HT-29 (cell line): ENCODE results near the gene TMX1. TPM values are rescaled to one million over a fixed set of nuclear protein-coding genes. Genes with fewer than 3 reads are reported as not detected.
A peak's percentile ranks its signal among the peaks of the same experiment; 100 is the strongest.
"Not testable (repeated sequence)": the region's sequence is repeated elsewhere in the genome, so short reads cannot be mapped to it uniquely, and the experiment has no call there.

Experiments used
- DNase-seq: peaks from one replicate; pipeline ENCODE4 v3.0.0-alpha.2; 2015; ENCODE audit warnings: low spot score
- total RNA-seq: library from RNA; depleted of rRNA; stranded (reverse); fragments of >200 nt; shearing (Covaris generic); gene quantifications from 2 replicates; pipeline ENCODE4 v1.2.3, GENCODE V29; 2014; rRNA removed

Gene TMX1, protein sequence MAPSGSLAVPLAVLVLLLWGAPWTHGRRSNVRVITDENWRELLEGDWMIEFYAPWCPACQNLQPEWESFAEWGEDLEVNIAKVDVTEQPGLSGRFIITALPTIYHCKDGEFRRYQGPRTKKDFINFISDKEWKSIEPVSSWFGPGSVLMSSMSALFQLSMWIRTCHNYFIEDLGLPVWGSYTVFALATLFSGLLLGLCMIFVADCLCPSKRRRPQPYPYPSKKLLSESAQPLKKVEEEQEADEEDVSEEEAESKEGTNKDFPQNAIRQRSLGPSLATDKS
- total RNA-seq: 20.6 and 22.6 TPM in 2 replicates

DNA sequence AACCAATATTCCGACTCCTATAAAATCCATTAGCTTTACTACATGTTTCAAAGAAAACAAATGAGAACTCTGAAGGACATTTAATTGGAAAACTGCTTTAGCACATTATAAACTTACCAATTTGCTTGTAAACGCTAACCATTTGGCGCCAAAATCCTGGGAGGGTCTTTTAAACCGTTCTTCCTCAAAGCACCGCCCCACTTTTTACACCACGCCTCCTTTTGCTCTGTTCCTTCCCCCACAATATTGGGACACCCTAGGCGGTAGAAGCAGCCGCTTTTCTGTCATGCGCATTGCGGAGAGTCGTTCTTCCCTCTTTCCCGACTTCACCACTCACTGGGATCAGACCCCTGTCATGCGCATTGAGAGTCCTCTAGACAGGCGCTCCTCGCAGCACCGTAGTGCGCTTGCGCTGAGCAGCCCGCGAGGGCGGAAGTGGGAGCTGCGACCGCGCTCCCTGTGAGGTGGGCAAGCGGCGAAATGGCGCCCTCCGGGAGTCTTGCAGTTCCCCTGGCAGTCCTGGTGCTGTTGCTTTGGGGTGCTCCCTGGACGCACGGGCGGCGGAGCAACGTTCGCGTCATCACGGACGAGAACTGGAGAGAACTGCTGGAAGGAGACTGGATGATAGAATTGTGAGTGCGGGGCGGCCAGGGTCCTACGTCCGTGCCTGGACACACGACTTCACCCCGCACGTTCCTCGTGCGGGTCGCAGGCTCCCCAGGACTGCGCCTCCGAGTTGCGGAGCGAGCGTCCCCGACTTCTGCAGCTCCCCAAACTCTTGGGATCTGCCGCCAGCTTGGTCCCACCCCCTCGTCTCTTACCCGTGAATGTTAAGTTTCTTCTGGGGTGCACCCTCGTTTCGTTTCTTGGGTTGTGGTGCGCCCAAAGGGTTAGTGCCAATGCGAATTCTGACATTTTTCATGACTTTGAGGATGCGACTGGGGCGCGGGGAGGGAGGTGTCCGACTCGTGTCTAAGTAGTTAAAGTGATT lies at the start of gene TMX1:
Gene TMX1, plus strand, starts transcription at position 435 of the 991 bp plus-strand sequence. Its CDS starts 46 bp downstream, at position 481.
- peak; percentile 95 for DNase-seq

DNA sequence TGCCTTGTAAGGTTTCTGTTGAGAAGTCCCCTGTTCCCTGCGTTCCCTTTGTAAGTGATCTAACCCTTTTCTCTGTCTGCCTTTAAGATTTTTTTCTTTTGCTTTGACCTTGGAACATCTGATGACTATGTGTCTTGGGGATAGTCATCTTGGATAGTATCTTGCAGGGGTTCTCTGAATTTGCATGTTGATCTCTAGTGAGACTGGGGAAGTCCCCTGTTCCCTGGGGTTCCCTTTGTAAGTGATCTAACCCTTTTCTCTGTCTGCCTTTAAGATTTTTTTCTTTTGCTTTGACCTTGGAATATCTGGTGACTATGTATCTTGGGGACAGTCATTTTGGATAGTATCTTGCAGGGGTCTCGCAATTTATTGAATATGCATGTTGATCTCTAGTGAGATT lies 38.2 kb upstream of the TMX1 start:
- no peak for DNase-seq

- DNase-seq: no peak
These were observed 37.0 kb upstream of the TMX1 start for GRCh38 chr14:51202914-51203665.

- no peak for DNase-seq
These were observed 36.2 kb upstream of the TMX1 start for GRCh38 chr14:51203881-51204280.

DNA sequence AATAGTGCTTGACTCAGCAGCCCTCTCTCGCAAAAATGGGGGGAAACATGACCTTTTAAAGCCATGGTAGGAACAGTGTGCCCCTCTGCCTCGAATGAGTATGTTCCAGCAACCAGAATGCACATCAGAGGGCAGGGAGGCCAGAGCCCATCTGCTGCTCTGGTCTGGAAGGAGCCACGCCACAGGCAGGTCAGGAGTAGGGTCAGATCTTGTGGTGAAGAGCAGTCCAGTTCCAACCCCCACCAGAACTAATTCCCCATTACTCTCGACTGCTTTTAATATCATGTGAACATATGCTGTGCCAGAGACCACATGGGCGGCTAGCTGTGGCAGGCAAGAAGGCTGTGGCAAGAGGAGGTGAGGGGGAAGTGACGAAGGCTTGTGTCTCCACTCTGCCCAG lies 34.6 kb upstream of the TMX1 start:
- no peak for DNase-seq

DNA sequence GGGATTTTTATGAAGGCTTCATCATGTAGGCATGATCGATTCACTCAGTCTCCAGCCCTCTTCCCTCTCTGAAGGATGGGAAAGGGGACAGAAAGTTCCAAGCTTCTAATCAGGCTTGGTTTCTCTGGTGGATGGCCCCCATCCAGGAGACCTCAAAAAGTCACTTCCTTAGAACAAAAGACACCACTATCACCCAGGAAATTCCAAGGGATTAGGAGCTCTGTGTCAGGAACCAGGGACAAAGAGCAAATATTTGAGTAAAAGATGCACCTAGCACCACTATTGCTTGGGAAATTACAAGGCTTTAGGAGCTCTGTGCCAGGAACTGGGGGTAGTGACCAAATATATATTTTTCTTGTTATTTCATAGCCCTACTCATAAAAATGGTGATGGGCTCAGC lies 33.6 kb upstream of the TMX1 start:
- DNase-seq: no peak

DNA sequence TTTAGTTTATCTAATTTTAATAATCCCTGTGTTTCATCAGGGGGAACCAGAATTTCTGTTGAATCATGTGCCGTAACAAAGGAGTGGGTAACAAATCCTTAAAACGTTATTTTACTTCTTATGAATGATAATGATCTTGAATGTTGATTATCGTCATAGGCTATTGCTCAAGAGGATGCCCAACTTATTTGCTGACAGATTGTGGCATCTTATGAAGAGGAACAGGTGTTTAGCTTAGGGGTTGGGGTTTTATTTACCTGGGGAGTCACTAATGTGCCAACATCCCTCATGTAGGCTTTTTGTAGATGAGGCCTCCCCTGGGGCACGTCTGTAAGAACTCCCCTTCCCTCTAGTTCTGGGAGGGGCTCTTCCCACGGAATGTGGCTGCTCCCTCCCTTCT lies 32.4 kb upstream of the TMX1 start:
- no peak for DNase-seq

GRCh38 chr14:51208982-51209381 lies 31.1 kb upstream of the TMX1 start:
- no peak for DNase-seq

- no peak for DNase-seq
These were observed 30.6 kb upstream of the TMX1 start for GRCh38 chr14:51209457-51209856.

DNA sequence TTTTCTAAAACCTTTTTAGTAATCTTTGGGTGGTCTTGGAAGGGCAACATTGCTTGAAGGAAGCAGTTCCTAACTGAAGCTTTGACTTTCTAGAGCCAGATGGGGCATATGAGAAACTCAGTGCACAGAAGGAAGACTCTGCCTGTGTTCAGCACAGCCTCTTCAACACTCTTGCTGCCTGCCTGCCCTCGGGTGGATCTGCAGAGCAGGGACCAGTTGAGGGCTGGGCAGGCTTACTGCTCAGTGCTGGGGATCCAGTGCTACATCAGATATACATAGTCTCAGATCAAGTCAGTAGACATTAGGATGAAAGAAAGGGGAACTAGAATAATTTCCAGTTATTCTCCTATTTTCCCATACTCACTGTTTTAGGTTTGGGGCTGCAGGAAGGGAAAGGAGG lies 29.5 kb upstream of the TMX1 start:
- no peak for DNase-seq

GRCh38 chr14:51211149-51211548 lies 28.9 kb upstream of the TMX1 start:
- DNase-seq: no peak

- DNase-seq: no peak
These were observed 23.4 kb upstream of the TMX1 start for GRCh38 chr14:51216602-51217001.

DNA sequence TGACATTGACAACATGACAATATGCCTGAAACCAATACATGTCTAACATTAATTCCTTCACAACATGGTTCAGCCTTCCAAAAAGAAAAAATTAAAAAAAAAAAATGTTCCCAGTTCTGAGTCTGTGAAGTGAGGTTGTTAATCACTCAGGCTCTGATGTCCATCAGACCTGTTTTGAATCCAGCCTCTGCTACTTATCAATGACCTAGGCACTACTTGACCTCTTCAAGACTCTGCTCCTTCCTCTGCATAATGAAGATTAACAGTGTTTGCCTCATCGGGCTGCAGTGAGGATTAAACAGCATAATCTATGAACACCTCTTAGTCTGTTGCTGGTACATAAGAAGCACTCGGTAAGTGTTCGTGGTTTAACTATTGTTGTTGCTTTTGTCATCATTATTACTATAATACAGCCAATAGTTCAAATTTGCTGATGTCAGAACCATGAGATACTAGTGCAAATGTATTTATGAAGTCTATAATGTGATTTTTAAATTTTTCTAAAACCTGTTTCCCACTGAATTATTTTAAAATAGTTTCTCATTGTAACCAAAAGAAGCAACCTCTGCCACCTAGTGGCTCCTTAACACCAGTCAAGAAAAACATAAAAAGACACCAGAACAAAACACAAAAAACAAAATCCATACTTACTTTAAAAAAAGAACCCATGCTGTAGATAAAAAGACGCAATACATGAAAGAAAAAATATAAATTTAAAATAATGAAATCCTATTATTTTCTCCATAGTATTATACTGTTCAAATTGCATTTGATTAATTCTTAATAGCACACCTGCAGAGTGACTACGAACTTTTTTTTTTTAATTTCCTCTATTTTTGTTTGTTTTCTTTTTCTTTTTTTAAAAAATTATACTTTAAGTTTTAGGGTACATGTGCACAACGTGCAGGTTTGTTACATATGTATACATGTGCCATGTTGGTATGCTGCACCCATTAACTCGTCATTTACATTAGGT lies 20.3 kb upstream of the TMX1 start:
- DNase-seq: peak; percentile 21

- DNase-seq: not testable (repeated sequence)
These were observed 16.6 kb upstream of the TMX1 start for GRCh38 chr14:51223463-51223862.

DNA sequence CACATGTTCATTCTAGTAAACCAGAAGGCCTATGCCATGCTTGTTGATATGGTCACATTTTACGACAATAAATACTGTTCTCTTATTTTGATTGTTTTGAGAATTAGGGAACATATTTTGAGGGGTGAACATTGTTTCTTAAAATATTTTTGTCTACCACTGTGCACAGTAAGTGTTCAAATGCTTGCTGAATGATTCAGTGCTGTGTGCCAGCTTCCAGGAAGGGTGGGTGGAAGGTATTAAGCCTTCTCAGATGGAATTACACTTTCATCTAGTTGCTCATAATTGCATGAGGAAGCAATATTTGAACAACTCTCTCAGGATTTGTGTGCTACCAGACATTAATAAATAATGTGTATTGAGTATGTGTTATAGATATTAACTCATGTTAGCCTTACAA lies 15.5 kb upstream of the TMX1 start:
- DNase-seq: no peak

DNA sequence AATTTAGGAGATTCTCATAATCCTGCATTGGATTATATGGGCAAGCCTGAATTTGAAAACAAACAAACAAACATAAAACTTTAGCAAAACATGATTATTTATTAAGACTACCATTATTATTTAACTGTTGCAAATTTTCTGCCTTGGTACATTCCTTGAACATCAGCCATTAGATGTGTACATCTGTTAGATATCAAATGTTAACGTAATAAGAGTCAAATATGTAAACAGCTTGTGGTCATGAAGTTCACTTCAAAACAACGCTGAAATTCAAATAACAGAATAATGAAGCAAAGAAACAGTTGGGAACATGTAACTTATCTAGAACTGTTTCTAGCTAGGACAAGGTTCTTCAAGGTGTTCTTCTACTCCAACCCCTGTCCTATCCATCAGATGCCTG lies 14.3 kb upstream of the TMX1 start:
- DNase-seq: no peak

DNA sequence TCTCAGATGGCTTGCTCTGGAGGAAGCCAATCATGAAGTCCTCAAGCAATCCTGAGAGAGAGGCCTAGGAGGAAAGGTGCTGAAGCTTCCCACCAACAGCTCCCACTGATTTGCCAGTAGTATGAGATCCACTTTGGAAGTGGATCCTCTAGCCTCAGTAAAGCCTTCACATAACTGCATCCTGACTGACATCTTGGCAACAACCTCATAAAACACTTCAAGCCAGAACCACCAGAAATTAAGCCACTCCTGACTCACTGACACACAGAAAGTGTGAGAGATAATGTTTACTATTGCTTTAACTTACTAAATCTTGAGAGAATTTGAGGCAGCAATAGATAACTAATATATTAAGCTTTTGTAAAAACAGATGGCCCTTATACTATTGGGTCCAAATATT lies 11.7 kb upstream of the TMX1 start:
- no peak for DNase-seq

DNA sequence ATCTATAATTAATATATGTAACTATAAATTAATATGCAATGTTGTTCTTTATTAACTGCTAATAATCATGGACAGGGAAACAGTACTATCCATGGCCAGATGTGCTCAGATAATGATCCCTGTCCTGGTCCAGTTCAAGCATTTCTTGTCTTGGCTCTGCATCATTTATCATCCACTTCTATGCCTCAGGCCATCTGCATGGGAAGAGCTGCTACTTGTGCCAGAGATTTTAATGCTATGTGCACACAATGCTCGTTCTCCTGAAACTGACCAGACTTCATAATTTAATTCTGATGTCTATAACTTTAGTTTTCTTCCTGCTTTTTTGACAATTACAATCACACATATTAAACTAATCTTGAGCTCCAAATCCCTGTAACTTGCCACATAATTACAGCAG lies 11.2 kb upstream of the TMX1 start:
- DNase-seq: no peak

GRCh38 chr14:51236314-51236713 lies 3.7 kb upstream of the TMX1 start:
- DNase-seq: no peak

DNA sequence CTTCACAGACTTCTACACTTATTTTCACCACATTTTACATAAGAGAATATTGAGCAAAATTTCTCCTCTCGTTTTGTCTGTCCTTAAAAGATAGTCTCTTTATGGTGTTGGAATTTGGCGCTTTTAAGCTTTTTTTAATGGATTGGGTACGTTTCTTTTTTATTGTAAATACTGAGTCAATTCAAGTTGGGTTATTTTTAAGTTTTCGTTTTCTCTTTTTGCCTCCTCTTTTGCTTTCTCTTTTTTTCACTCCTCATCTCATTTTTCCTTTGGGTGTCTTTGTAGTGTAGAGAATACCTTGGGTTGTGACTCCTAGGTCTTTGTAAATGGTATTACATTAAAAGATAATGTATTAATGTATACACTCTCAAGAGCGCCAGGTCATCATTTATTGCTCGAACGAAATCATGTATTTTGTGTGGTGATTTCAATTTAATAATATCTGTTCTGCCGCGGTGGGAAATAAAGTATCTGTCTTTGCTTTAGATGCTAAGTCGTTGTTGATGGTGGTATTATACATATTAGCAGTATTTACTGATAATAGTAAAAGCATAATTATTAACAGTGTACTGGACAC lies 845 bp downstream of the TMX1 start:
- peak; percentile 1 for DNase-seq
